HUES6 (cell line): ENCODE measurements around the gene MRPS11.
"Not testable (repeated sequence)": the region's sequence is repeated elsewhere in the genome, so short reads cannot be mapped to it uniquely, and the experiment has no call there.

Source experiments
- H3K27ac ChIP-seq: 2 replicates; pipeline ENCODE4 v1.7.0; 2013; ENCODE audit warnings: low read depth, mild to moderate bottlenecking, low read length, inconsistent platforms
- H3K27me3 ChIP-seq: 2 replicates; pipeline ENCODE4 v1.6.1; 2013; ENCODE audit warnings: low read length; ENCODE audit not compliant: control insufficient read depth, insufficient read depth
- H3K36me3 ChIP-seq: 2 replicates; pipeline ENCODE4 v1.6.1; 2013; ENCODE audit warnings: low read length; ENCODE audit not compliant: control insufficient read depth, insufficient read depth
- H3K4me1 ChIP-seq: 2 replicates; pipeline ENCODE4 v1.6.1; 2013; ENCODE audit warnings: low read length; ENCODE audit not compliant: control insufficient read depth, insufficient read depth
- H3K4me3 ChIP-seq: 2 replicates; pipeline ENCODE4 v1.5.1; 2013; ENCODE audit warnings: low read depth, low read length
- H3K9ac ChIP-seq: one replicate; pipeline ENCODE4 v1.6.1; 2013; ENCODE audit warnings: mild to moderate bottlenecking, low read length
- H3K9me3 ChIP-seq: 2 replicates; pipeline ENCODE4 v1.6.1; 2013; ENCODE audit warnings: low read depth, low read length; ENCODE audit not compliant: control insufficient read depth, insufficient read depth

Gene MRPS11

DNA sequence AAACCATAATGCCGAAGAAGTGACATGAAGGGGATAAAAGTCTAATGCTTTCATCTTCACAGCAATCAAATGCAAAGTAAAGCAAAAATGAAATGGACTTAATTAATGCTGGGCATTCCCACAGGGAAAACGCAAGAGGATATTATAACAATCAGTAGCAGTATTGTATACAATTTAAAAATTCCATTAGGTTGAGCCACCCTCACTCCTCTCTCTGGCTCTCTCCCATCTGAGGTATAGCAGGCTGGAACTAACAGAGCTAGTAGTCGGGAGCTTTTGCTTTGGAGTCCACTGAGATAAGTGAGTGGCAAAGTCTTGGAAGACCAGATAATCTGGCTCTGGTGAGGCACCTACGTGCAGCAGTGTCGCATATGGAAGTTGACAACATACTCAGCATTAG is 45.1 kb downstream of the MRPS11 start:
- Histone ChIP-seq H3K27me3 (no peaks in the 10 kb centered on the region), H3K9ac (no peak overlapping the region), H3K27ac (no peak overlapping the region), H3K9me3 (peaks cover 3% of the 10 kb centered on the region; the same call in 1 of the 2 replicates), H3K36me3 (peaks cover 36% of the 10 kb centered on the region), H3K4me3 (no peak overlapping the region), H3K4me1 (no peaks in the 10 kb centered on the region)

DNA sequence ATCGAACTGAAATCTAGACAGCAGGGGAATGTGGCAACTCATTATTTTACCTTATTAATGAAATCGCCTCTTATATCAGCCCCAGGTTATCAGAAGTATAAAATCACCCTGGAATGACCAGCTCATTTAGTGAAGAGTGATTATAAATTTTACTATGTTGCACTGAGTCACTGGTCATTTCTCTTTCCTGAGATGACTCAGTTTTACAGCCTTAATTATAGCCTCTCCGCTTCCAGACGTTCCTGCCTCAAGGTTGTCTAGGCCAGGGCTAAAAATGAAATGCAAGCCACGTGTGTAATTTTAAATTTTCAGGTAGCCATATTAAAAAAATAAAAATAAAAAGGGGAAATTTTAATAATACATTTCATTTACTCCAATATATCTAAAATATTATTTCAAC is 45.7 kb downstream of the MRPS11 start:
- H3K27me3 ChIP-seq, result no peaks in the 10 kb centered on the region
- no peak overlapping the region for H3K4me3 ChIP-seq
- H3K36me3 ChIP-seq, result peaks cover 33% of the 10 kb centered on the region
- no peak overlapping the region for H3K9ac ChIP-seq
- peaks cover 3% of the 10 kb centered on the region; the same call in 1 of the 2 replicates for H3K9me3 ChIP-seq
- no peak overlapping the region for H3K27ac ChIP-seq
- H3K4me1 ChIP-seq, result no peaks in the 10 kb centered on the region

DNA sequence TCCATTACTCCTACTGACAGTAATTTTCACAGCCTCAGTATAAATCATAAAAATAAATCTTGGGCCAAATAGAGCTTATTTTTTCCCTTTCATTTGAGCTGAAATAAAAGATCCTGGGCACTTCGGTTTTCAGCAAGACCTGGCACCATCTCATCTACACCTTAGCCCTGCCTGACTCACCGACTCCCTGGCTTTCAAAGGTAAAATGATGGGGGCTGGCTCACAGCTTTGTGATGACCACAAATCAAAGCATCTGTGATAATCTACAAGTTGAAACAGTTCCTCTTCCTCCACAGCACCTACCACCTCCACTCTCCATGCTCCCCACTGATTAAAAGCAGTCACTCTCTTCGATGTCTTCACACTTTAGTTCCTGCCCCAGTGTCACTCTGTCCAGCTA is 51.4 kb downstream of the MRPS11 start:
- Histone ChIP-seq H3K27ac (no peak overlapping the region), H3K9me3 (peaks cover 7% of the 10 kb centered on the region; the same call in 1 of the 2 replicates), H3K27me3 (no peaks in the 10 kb centered on the region), H3K9ac (no peak overlapping the region), H3K4me3 (no peak overlapping the region), H3K36me3 (peaks cover 10% of the 10 kb centered on the region), H3K4me1 (no peaks in the 10 kb centered on the region)

DNA sequence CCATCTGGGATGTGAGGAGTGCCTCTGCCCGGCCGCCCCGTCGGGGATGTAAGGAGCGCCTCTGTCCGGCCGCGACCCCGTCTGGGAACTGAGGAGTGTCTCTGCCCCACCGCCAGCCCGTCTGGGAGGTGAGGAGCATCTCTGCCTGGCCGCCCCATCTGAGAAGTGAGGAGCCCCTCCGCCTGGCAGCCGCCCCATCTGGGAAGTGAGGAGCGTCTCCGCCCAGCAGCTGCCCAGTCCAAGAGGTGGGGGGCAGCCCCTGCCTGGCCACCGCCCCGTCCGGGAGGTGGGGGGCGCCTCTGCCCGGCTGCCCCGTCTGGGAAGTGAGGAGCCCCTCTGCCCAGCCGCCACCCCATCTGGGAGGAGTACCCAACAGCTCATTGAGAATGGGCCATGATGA is 56.6 kb downstream of the MRPS11 start:
- Histone ChIP-seq H3K36me3 (peaks cover 32% of the 10 kb centered on the region), H3K9me3 (peaks cover 12% of the 10 kb centered on the region; the same call in 1 of the 2 replicates)

DNA sequence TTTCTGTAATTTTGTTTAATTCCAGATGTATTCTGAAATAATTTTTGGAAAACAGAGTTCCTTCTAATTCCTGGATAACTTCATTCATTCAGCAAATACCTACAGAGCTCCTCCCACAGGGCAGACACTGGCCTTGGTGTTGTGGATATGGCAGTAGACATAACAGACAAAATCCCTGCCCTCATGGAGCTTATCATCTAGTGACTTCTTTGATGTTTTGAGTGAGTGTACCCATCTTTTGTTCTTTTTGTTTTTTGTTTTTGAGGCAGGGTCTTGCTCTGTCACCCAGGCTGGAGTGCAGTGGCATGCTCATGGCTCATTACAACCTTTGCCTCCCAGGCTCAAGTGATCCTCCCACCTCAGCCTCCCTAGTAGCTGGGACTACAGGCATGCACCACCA is 57.9 kb downstream of the MRPS11 start:
- no peak overlapping the region for H3K4me3 ChIP-seq
- peaks cover 45% of the 10 kb centered on the region for H3K36me3 ChIP-seq
- no peak overlapping the region for H3K9ac ChIP-seq
- peaks cover 12% of the 10 kb centered on the region; the same call in 1 of the 2 replicates for H3K9me3 ChIP-seq
- no peaks in the 10 kb centered on the region for H3K27me3 ChIP-seq
- no peak overlapping the region for H3K27ac ChIP-seq
- no peaks in the 10 kb centered on the region for H3K4me1 ChIP-seq

More for the DNA sequence above, 56.6 kb downstream of the MRPS11 start:
- H3K4me1 ChIP-seq, H3K9ac ChIP-seq, H3K27me3 ChIP-seq, H3K4me3 ChIP-seq, H3K27ac ChIP-seq: not testable (repeated sequence)

DNA sequence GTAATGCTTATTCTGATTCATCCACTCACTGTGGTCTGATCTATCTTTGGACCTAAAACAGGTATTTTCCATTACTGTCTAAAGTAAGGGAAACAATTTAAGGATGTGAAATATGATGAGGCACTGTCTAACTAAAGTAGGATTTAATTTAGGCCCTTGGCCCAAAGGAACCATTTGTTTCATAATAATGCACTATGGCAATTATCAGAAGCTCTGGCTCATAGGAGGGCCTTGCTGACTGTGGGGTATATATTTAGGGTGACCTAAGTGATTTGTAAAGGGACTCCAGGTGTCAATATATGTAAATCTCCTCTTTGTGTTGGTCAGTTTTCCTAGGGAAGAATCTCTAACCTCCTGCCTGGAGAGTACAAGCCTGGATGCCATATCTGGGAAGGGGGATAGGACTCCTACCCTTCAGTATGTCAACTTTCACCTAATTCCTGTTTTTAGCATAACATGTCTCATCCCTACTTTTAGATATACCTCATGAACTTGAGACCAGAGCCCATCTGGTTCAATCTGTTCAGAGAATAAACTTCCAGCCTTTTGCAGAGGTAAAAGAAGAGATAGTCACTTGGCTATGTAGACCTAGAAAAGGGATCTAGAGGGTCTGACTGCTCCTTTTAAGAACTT is 58.9 kb downstream of the MRPS11 start:
- Histone ChIP-seq H3K4me1 (no peaks in the 10 kb centered on the region), H3K9ac (no peak overlapping the region), H3K9me3 (peaks cover 12% of the 10 kb centered on the region; the same call in 1 of the 2 replicates), H3K36me3 (peaks cover 55% of the 10 kb centered on the region), H3K4me3 (no peak overlapping the region), H3K27me3 (no peaks in the 10 kb centered on the region), H3K27ac (no peak overlapping the region)

DNA sequence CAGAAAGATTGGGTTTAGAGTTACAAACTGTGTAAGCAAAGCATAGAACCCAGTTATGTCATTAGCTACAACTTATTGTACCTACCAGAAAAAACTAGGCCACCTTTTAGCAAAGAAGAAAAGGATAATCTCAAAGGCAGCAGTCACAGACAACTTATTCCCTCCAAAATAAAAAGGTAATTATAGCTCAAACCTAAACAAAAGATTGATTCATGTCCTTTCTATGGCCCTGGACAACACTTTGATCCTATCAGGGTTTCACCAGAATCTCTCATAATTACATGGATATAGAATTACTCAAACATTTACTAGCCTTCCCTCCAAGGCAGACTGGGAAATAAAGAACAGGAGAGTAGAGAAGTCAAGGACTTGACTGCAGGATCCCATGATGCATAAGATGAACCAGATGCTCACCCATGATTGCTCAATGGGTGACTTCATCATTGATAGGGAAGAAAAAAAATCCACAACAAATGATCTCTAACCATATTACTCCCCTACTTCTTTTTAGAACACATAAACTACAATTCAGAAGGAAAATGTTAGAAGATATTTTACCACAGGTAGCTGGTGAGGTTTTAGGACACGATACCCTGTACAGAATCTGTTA is 61.6 kb downstream of the MRPS11 start:
- Histone ChIP-seq H3K4me1 (no peaks in the 10 kb centered on the region), H3K36me3 (peaks cover 53% of the 10 kb centered on the region), H3K27me3 (no peaks in the 10 kb centered on the region), H3K9ac (no peak overlapping the region), H3K4me3 (no peak overlapping the region), H3K27ac (no peak overlapping the region), H3K9me3 (peaks cover 6% of the 10 kb centered on the region; the same call in 1 of the 2 replicates)
